Thoracic aorta (tissue), 2 donors: ENCODE measurements around the gene TRAF5. TPM values are rescaled to one million over a fixed set of nuclear protein-coding genes. Genes with fewer than 3 reads are reported as not detected.

Experiments used
- ATAC-seq: fragments of 150-250 bp; one replicate; pipeline ENCODE4 v1.8.0; 2017; ENCODE audit warnings: low read depth; ENCODE audit not compliant: insufficient number of reproducible peaks, low FRiP score
- DNase-seq: peaks from one replicate; pipeline ENCODE4 v3.0.0-alpha.2; 2020; ENCODE audit warnings: low spot score
- H3K27ac ChIP-seq, 2 donors: fragments of 200-600 bp; sonication (generic); 1 replicate in 1 of 2; 2 replicates in 1 of 2; pipeline ENCODE4 v1.5.1; 2016; ENCODE audit warnings: mild to moderate bottlenecking in 2 of 2, moderate library complexity in 2 of 2
- H3K27me3 ChIP-seq: fragments of 200-600 bp; sonication (generic); replicated peaks from 2 replicates; pipeline ENCODE4 v1.6.0; 2016; ENCODE audit warnings: mild to moderate bottlenecking; ENCODE audit not compliant: insufficient read depth
- H3K36me3 ChIP-seq: fragments of 200-600 bp; sonication (generic); one replicate; pipeline ENCODE4 v1.5.1; 2016
- H3K4me1 ChIP-seq, 2 donors: fragments of 200-600 bp; sonication (generic); 1 replicate in 1 of 2; 2 replicates in 1 of 2; pipeline versions ENCODE4 v1.5.1 to v1.6.0; 2016; ENCODE audit warnings: low read depth in 2 of 2, mild to moderate bottlenecking in 1 of 2; ENCODE audit not compliant: control insufficient read depth in 1 of 2
- H3K4me3 ChIP-seq: fragments of 200-600 bp; sonication (generic); 2 replicates; pipeline ENCODE4 v1.5.1; 2016; ENCODE audit warnings: mild to moderate bottlenecking
- H3K9me3 ChIP-seq: fragments of 200-600 bp; sonication (generic); 2 replicates; pipeline ENCODE4 v1.5.1; 2016
- total RNA-seq, 2 donors: library from RNA; depleted of rRNA; stranded (reverse); fragments of >200 nt; gene quantifications; one replicate each; pipeline versions ENCODE4 v1.1.0 to v1.2.3, GENCODE V29; 2016
- TF ChIP-seq, protein P1 (sequence below): fragments of 200-600 bp; sonication (generic); IDR thresholded peaks from one replicate; pipeline ENCODE4 v1.5.1; 2019; ENCODE audit warnings: antibody characterized with exemption

The TRAF5 gene
- total RNA-seq, 2 donors from 2014 or later = 55.8 to 62.7 TPM

DNA sequence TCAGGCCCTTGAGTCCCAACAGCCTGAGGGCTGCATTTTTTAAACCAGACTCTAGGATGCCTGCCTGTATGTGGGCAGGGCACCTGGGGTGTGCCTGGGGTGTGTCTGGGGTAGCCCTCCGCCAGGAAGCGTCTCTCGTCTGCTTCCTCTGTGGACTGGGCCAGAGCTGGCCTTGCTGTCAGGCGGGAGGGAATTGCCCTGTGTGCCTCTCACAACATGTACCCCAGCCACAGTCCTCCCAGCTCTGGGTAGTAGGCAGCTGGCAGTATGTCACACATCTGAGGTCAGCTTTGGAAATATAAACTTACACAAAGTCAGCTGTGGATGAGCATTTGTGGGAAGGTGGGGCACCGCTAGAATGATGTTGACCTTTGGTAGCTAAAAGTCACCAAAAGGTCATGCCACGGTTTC is 13.0 kb downstream of the TRAF5 start:
- Histone ChIP-seq H3K27me3 (no peaks in the 10 kb centered on the region), H3K4me3 (no peak overlapping the region), H3K36me3 (no peaks in the 10 kb centered on the region), H3K9me3 (no peaks in the 10 kb centered on the region), H3K4me1 (peaks cover 25 to 80% of the 10 kb centered on the region in 2 donors), H3K27ac (no peak overlapping the region)
- TF ChIP-seq, protein P1, sequence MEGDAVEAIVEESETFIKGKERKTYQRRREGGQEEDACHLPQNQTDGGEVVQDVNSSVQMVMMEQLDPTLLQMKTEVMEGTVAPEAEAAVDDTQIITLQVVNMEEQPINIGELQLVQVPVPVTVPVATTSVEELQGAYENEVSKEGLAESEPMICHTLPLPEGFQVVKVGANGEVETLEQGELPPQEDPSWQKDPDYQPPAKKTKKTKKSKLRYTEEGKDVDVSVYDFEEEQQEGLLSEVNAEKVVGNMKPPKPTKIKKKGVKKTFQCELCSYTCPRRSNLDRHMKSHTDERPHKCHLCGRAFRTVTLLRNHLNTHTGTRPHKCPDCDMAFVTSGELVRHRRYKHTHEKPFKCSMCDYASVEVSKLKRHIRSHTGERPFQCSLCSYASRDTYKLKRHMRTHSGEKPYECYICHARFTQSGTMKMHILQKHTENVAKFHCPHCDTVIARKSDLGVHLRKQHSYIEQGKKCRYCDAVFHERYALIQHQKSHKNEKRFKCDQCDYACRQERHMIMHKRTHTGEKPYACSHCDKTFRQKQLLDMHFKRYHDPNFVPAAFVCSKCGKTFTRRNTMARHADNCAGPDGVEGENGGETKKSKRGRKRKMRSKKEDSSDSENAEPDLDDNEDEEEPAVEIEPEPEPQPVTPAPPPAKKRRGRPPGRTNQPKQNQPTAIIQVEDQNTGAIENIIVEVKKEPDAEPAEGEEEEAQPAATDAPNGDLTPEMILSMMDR = no peak
- ATAC-seq (no peak), DNase-seq (no peak)

GRCh38 chr1:211340622-211341507 is 14.2 kb downstream of the TRAF5 start:
- ATAC-seq (no peak), DNase-seq (no peak)

DNA sequence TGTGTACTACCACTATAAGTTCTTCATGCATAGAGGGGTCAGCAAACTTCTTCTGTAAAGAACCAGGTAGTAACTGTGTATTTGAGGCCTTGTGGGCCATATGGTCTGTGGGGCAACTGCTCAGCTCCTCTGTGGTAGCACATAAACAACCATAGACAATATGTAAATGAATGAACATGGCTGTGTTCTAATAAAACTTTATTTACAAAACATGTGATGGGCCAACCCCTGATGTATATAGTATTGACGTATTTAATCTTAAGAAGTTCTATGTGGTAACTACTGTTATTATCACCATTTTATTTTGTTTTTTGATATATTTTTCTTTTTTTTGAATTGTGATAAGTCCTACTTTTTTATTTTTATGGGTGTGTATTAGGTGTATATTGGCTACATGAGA is 15.4 kb downstream of the TRAF5 start:
- Histone ChIP-seq H3K4me3 (no peak overlapping the region), H3K4me1 (peaks cover 14 to 76% of the 10 kb centered on the region in 2 donors), H3K36me3 (no peaks in the 10 kb centered on the region), H3K27me3 (no peaks in the 10 kb centered on the region), H3K9me3 (no peaks in the 10 kb centered on the region), H3K27ac (no peak overlapping the region)
- ATAC-seq (no peak), DNase-seq (no peak)
- TF ChIP-seq, protein P1 = no peak

More at GRCh38 chr1:211340622-211341507, 14.2 kb downstream of the TRAF5 start:
- no peaks in the 10 kb centered on the region for H3K36me3 ChIP-seq
- H3K27ac ChIP-seq = no peak overlapping the region
- TF ChIP-seq, protein P1 = no peak
- peaks cover 18 to 76% of the 10 kb centered on the region in 2 donors for H3K4me1 ChIP-seq
- H3K27me3 ChIP-seq = no peaks in the 10 kb centered on the region
- no peaks in the 10 kb centered on the region for H3K9me3 ChIP-seq
- no peak overlapping the region for H3K4me3 ChIP-seq

- peaks cover 18 to 79% of the 10 kb centered on the region in 2 donors for H3K4me1 ChIP-seq
- no peak overlapping the region for H3K4me3 ChIP-seq
- H3K9me3 ChIP-seq = no peaks in the 10 kb centered on the region
- H3K27me3 ChIP-seq = no peaks in the 10 kb centered on the region
- TF ChIP-seq, protein P1 = no peak
- H3K36me3 ChIP-seq = no peaks in the 10 kb centered on the region
- no peak for DNase-seq
- no peak overlapping the region for H3K27ac ChIP-seq
- ATAC-seq = no peak
These were observed 17.0 kb downstream of the TRAF5 start for GRCh38 chr1:211343607-211344006.

DNA sequence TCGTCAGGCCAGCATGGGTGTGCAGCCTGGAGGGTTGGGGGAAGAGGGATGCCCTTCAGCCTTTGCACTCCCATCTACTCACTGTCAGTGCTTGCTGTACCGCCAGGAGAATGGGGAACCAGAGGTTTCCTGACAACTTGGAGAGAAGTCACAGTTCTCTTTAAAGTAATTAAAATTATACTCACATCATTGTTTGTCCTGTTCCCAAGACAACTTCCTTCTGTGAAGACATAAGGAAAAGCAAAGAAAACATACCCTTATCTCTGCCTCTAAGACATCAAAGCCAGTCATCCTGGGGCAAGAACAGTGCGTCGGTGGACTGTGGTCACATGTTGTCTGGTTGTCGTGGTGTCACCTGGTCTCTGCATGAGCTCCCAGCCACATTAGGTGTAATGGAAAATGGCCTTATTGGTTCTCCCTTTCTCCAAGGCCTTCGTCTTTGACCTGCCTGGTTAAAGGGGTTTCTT is 17.6 kb downstream of the TRAF5 start:
- ATAC-seq (no peak), DNase-seq (no peak)
- Histone ChIP-seq H3K27ac (no peak overlapping the region), H3K9me3 (no peaks in the 10 kb centered on the region), H3K4me3 (no peak overlapping the region), H3K36me3 (no peaks in the 10 kb centered on the region), H3K27me3 (no peaks in the 10 kb centered on the region), H3K4me1 (peaks cover 18 to 77% of the 10 kb centered on the region in 2 donors)
- TF ChIP-seq, protein P1 = no peak
